DND-41 (cell line): Measurements from ENCODE around the gene EGFLAM.

Experiments used
- ATAC-seq: fragments of 200-7000 bp; cut with Tn5 transposase; 3 replicates; pipeline ENCODE4 v1.9.1; 2021; ENCODE audit warnings: low read depth; ENCODE audit not compliant: insufficient read depth
- DNase-seq: peaks from one replicate; pipeline ENCODE4 v3.0.0-alpha.2; 2020
- H2AFZ ChIP-seq: 2 replicates; pipeline ENCODE4 v1.6.0; 2012; ENCODE audit warnings: low read depth, low read length
- H3K27ac ChIP-seq: 2 replicates; pipeline ENCODE4 v1.5.1; 2012; ENCODE audit warnings: low read length, inconsistent platforms
- H3K27me3 ChIP-seq: fragments of 200-600 bp; sonication (generic); 2 replicates; pipeline ENCODE4 v1.6.0; 2012; ENCODE audit warnings: low read length, mild to moderate bottlenecking, inconsistent platforms; ENCODE audit not compliant: insufficient read depth, poor library complexity
- H3K36me3 ChIP-seq: 2 replicates; pipeline ENCODE4 v1.5.1; 2012; ENCODE audit warnings: low read length, inconsistent platforms; ENCODE audit not compliant: insufficient read depth
- H3K4me1 ChIP-seq: 2 replicates; pipeline ENCODE4 v1.5.1; 2012; ENCODE audit warnings: mild to moderate bottlenecking, low read length; ENCODE audit not compliant: insufficient read depth
- H3K4me2 ChIP-seq: 2 replicates; pipeline ENCODE4 v1.6.0; 2012; ENCODE audit warnings: mild to moderate bottlenecking, moderate library complexity, low read length, inconsistent platforms; ENCODE audit not compliant: insufficient read depth
- H3K4me3 ChIP-seq, 2 experiments: fragments of 200-600 bp in 1 of 2; shearing (Covaris generic) in 1 of 2; 2 replicates each; pipeline ENCODE4 v1.5.1; 2012 to 2016; ENCODE audit warnings: inconsistent platforms in 2 of 2, low read length in 2 of 2, mild to moderate bottlenecking in 2 of 2, low read depth in 1 of 2, moderate library complexity in 1 of 2
- H3K79me2 ChIP-seq: 2 replicates; pipeline ENCODE4 v1.6.0; 2012; ENCODE audit warnings: low read length, inconsistent platforms; ENCODE audit not compliant: insufficient read depth
- H3K9ac ChIP-seq: 2 replicates; pipeline ENCODE4 v1.6.0; 2012; ENCODE audit warnings: low read depth, mild to moderate bottlenecking, inconsistent platforms, low read length, moderate library complexity
- H3K9me3 ChIP-seq: 2 replicates; pipeline ENCODE4 v1.5.1; 2012; ENCODE audit warnings: low read length, moderate library complexity, mild to moderate bottlenecking, inconsistent platforms; ENCODE audit not compliant: insufficient read depth, severe bottlenecking
- H4K20me1 ChIP-seq: 2 replicates; pipeline ENCODE4 v1.6.0; 2012; ENCODE audit warnings: low read length; ENCODE audit not compliant: insufficient read depth
- CTCF ChIP-seq: IDR thresholded peaks from 2 replicates; pipeline ENCODE4 v1.5.1; 2012; ENCODE audit warnings: borderline replicate concordance, low read length, moderate library complexity, mild to moderate bottlenecking; ENCODE audit not compliant: poor library complexity, severe bottlenecking; ENCODE audit errors: extremely low read depth
- EZH2 ChIP-seq: IDR thresholded peaks from 3 replicates; pipeline ENCODE4 v1.6.1; 2012; ENCODE audit warnings: borderline replicate concordance, low read depth, mild to moderate bottlenecking, moderate library complexity, low read length, inconsistent platforms; ENCODE audit not compliant: severe bottlenecking

The EGFLAM gene

GRCh38 chr5:38234737-38235136, 23.6 kb upstream of the EGFLAM start:
- H3K4me3 ChIP-seq = no peak overlapping the region
- H3K27me3 ChIP-seq = no peaks in the 10 kb centered on the region
- TF ChIP-seq CTCF (no peak), EZH2 (no peak)
- no peak overlapping the region for H3K27ac ChIP-seq
- H2AFZ ChIP-seq = no peak overlapping the region
- no peaks in the 10 kb centered on the region for H3K4me1 ChIP-seq
- H3K79me2 ChIP-seq = no peaks in the 10 kb centered on the region
- no peaks in the 10 kb centered on the region for H3K36me3 ChIP-seq
- H3K4me2 ChIP-seq = no peak overlapping the region
- ATAC-seq = no peak
- H3K9ac ChIP-seq = no peak overlapping the region
- H3K9me3 ChIP-seq = peaks cover 6% of the 10 kb centered on the region
- H4K20me1 ChIP-seq = no peaks in the 10 kb centered on the region
- no peak for DNase-seq

GRCh38 chr5:38237681-38238080, 20.7 kb upstream of the EGFLAM start:
- DNase-seq = no peak
- no peak overlapping the region for H3K27ac ChIP-seq
- H3K36me3 ChIP-seq = no peaks in the 10 kb centered on the region
- no peak overlapping the region for H3K4me3 ChIP-seq
- H3K9ac ChIP-seq = no peak overlapping the region
- H2AFZ ChIP-seq = no peak overlapping the region
- H3K27me3 ChIP-seq = peaks cover 7% of the 10 kb centered on the region
- ATAC-seq = no peak
- no peaks in the 10 kb centered on the region for H4K20me1 ChIP-seq
- no peak for TF ChIP-seq CTCF
- no peak for TF ChIP-seq EZH2
- no peak overlapping the region for H3K4me2 ChIP-seq
- no peaks in the 10 kb centered on the region for H3K4me1 ChIP-seq
- peaks cover 6% of the 10 kb centered on the region for H3K9me3 ChIP-seq
- H3K79me2 ChIP-seq = no peaks in the 10 kb centered on the region

- no peak overlapping the region for H3K9ac ChIP-seq
- H3K4me3 ChIP-seq = no peak overlapping the region
- ATAC-seq (no peak), DNase-seq (no peak)
- H3K4me2 ChIP-seq = no peak overlapping the region
- H3K27me3 ChIP-seq = peaks cover 7% of the 10 kb centered on the region
- H4K20me1 ChIP-seq = no peaks in the 10 kb centered on the region
- H3K9me3 ChIP-seq = peaks cover under 1% of the 10 kb centered on the region
- H3K27ac ChIP-seq = no peak overlapping the region
- H3K4me1 ChIP-seq = no peaks in the 10 kb centered on the region
- H3K79me2 ChIP-seq = no peaks in the 10 kb centered on the region
- H3K36me3 ChIP-seq = no peaks in the 10 kb centered on the region
- H2AFZ ChIP-seq = no peak overlapping the region
- no peak for TF ChIP-seq CTCF
- no peak for TF ChIP-seq EZH2
Measured at GRCh38 chr5:38240212-38240611, 18.1 kb upstream of the EGFLAM start.

GRCh38 chr5:38241655-38242054, 16.7 kb upstream of the EGFLAM start:
- ATAC-seq (no peak), DNase-seq (no peak)
- TF ChIP-seq EZH2 = no peak
- no peak for TF ChIP-seq CTCF
- H3K4me3 ChIP-seq = no peak overlapping the region
- H3K79me2 ChIP-seq = no peaks in the 10 kb centered on the region
- H2AFZ ChIP-seq = no peak overlapping the region
- no peaks in the 10 kb centered on the region for H4K20me1 ChIP-seq
- no peaks in the 10 kb centered on the region for H3K4me1 ChIP-seq
- H3K4me2 ChIP-seq = no peak overlapping the region
- no peak overlapping the region for H3K27ac ChIP-seq
- no peaks in the 10 kb centered on the region for H3K36me3 ChIP-seq
- no peak overlapping the region for H3K9ac ChIP-seq
- H3K9me3 ChIP-seq = no peaks in the 10 kb centered on the region
- H3K27me3 ChIP-seq = peaks cover 7% of the 10 kb centered on the region
